GM12801 (cell line): ENCODE results near the gene KRT7.

Source experiments
- TF ChIP-seq, protein P1 (sequence below): IDR thresholded peaks from one replicate; pipeline ENCODE4 v1.5.1; 2011; ENCODE audit warnings: control low read depth; ENCODE audit not compliant: insufficient read length; ENCODE audit errors: extremely low read depth

KRT7 gene

DNA sequence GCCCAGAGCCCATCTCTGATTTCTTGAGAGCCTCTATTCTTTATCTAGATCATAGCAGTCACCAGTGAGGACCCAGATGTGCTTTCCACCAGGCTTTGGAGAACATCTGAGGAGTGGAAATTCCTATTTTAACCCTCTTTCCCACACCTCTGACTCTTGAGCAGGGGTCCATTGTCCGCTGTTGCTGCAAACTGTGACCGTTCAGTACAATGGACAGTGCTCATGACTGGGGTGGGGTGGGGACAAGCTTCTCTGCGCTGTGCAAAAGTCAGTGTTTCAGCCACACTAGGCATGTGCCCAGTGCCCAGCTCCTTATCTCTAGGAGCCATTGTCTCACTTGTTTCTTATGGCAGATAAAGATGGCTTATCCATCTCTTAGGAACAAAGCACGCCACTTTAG, 16.9 kb upstream of the KRT7 start:
- TF ChIP-seq, protein P1, sequence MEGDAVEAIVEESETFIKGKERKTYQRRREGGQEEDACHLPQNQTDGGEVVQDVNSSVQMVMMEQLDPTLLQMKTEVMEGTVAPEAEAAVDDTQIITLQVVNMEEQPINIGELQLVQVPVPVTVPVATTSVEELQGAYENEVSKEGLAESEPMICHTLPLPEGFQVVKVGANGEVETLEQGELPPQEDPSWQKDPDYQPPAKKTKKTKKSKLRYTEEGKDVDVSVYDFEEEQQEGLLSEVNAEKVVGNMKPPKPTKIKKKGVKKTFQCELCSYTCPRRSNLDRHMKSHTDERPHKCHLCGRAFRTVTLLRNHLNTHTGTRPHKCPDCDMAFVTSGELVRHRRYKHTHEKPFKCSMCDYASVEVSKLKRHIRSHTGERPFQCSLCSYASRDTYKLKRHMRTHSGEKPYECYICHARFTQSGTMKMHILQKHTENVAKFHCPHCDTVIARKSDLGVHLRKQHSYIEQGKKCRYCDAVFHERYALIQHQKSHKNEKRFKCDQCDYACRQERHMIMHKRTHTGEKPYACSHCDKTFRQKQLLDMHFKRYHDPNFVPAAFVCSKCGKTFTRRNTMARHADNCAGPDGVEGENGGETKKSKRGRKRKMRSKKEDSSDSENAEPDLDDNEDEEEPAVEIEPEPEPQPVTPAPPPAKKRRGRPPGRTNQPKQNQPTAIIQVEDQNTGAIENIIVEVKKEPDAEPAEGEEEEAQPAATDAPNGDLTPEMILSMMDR: no peak

DNA sequence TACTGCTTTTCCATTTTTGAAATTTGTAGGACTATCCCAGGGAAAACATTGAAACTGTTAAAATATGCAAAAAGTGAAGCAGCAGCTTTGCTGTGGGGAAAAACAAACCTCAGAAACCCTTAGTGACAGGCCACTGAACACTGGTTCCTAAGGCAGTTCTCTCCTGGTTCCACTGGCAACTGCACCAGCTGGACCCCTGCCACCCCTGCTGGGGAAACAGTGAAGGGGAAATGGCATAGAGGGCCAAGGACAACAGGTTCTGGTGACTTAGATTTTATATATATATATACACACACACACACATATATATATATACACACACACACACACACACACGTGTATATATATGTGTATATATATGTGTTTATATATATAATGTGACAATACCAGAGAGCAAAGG, 16.2 kb upstream of the KRT7 start:
- TF ChIP-seq, protein P1: no peak

DNA sequence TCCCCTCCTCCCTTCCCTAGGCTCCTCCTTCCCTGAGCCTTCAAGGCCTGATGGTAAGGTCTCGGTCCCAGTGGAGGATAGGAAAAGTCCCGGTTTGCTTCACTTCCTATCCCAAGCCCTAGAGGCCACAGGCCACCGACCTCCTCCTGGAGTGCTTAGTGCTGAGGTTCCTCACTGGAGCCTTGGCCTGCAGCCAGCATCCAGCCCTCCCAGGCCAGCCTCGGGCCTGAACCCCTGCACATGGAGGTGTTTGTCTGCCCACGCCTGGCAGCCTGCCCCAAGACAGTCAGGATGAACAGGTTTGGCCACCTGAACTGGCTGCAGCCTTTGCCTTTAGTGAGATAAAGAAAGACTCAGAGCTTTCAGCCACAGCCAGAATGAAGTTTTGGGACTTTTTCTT, 15.8 kb upstream of the KRT7 start:
- TF ChIP-seq, protein P1: no peak

DNA sequence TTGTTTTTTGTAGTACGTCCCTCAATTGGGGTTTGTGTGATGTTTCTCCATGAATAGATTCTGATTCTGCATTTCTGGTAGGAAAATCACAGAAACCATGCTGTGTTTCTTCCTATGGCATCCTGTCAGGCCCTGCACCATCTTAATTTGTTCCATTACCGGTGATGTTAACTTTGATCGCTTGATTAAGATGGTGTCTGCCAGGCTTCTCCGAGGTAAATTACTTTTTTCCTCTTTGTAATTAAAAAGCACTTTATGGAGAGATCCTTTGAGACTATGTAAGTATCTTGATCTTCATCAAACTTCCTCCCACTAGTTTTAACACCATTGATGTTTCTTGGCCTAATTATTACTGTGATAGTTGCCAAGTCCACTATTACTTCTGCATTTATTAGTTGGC, 15.0 kb upstream of the KRT7 start:
- TF ChIP-seq, protein P1: no peak

DNA sequence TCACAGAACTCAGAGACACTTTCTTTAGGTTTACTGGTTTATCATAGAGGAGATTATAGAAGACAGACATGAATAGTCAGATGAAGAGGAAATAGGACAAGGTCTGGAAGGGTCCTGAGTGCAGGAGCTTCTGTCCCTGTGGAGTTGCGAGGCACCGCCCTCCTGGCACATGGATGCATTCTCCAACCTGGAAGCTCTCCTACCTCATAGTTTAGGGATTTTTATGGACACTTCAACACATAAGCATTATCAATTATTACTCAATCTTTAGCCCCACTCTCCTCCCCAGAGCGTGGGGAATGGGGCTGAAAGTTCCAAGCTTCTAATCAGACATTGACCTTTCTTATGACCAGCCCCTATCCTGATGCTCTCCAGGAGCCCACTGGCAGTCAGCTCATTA, 12.6 kb upstream of the KRT7 start:
- TF ChIP-seq, protein P1: no peak

DNA sequence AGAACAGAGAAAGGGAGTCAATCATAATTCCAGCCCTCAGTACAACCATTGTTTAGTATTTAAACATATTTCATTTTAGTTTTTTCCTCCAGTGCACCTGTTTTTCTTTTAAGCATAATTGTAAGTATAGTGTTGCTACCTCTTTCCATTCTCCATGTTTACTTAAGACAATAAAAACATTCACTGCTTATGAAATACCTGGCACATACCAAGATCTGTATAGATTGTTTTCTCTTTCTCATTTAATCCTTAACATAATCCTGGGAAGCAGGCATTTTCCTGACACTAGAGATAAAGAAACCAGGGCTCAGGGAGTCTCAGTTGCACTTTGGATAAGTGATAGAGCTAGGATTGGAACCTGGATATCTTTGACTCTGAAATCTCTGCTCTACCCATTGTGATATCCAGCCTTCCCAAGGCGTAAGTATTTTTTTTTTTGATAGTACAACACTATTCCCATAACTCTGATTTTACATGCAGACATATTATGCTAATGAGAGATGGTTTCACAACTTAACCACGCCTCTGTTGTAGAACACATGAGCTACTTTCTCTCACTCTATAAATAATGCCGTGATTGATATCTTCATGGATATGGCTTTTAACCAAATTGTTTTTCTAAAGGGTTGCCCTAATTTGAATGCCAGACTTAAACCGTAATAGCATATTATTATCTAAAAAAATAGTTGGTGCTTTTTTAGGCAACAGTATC, 11.8 kb upstream of the KRT7 start:
- TF ChIP-seq, protein P1: no peak

DNA sequence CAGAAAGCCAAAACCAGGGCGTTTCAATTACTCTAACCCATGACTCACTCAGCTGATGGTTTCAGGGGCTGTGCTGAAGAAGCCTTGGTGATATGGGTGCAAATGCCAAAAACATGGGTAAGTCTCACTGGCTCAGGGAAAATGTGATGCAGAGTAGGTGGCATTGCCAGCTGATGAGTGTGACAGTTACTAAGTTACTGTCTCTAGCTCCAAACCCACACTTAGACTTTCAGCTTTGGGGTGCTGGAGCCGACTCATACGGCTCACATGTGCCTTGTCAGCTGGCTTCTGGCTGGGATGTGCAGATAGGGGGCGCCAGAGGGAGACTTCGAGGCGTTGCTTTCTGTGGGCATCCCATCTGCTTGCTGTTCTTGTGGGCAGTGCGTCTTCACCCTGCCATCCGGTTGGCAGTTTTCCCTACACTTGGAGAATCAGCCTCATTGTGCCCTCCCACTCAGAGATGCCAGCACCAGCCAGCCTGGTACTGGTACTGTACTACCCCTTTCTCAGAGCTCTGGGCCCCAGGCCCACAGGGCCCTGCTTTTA, 11.1 kb upstream of the KRT7 start:
- TF ChIP-seq, protein P1: no peak
